GM18868 (cell line): Measurements from ENCODE around the gene TTC28.

Experiments
- ATAC-seq: cut with Tn5 transposase; IDR thresholded peaks from one replicate; pipeline ENCODE4 v1.9.1; 2021; ENCODE audit warnings: mild to moderate bottlenecking, moderate library complexity; ENCODE audit not compliant: unreplicated experiment

Gene TTC28

GRCh38 chr22:27984723-27985122 lies 694.9 kb downstream of the TTC28 start:
- ATAC-seq, result no peak

- no peak for ATAC-seq
Measured at GRCh38 chr22:27984001-27984695, 695.5 kb downstream of the TTC28 start.

GRCh38 chr22:27983361-27983791 lies 696.3 kb downstream of the TTC28 start:
- no peak for ATAC-seq

GRCh38 chr22:27982630-27983180 lies 696.9 kb downstream of the TTC28 start:
- ATAC-seq, result no peak

- ATAC-seq, result no peak
Measured at GRCh38 chr22:27982106-27982505, 697.5 kb downstream of the TTC28 start.

- ATAC-seq, result no peak
Measured at GRCh38 chr22:27980424-27981148, 699.1 kb downstream of the TTC28 start.

- no peak for ATAC-seq
Measured at GRCh38 chr22:27978802-27979201, 700.8 kb downstream of the TTC28 start.

- ATAC-seq, result no peak
Measured at GRCh38 chr22:27978317-27978716, 701.3 kb downstream of the TTC28 start.

GRCh38 chr22:27976586-27976985 lies 703.1 kb downstream of the TTC28 start:
- no peak for ATAC-seq

GRCh38 chr22:27975381-27976013 lies 704.1 kb downstream of the TTC28 start:
- ATAC-seq, result no peak

- ATAC-seq, result no peak
Measured at GRCh38 chr22:27973846-27974245, 705.8 kb downstream of the TTC28 start.

- no peak for ATAC-seq
Measured at GRCh38 chr22:27972732-27973698, 706.6 kb downstream of the TTC28 start.

GRCh38 chr22:27971926-27972325 lies 707.7 kb downstream of the TTC28 start:
- ATAC-seq, result no peak

- no peak for ATAC-seq
Measured at GRCh38 chr22:27970596-27971220, 708.9 kb downstream of the TTC28 start.

GRCh38 chr22:27966168-27967064 lies 713.2 kb downstream of the TTC28 start:
- ATAC-seq, result no peak

GRCh38 chr22:27962268-27963044 lies 717.2 kb downstream of the TTC28 start:
- ATAC-seq, result no peak

- no peak for ATAC-seq
Measured at GRCh38 chr22:27961680-27962079, 718.0 kb downstream of the TTC28 start.

- no peak for ATAC-seq
Measured at GRCh38 chr22:27961182-27961581, 718.5 kb downstream of the TTC28 start.
